Measurements from ENCODE around the gene AGPAT4.

- no peak for TF ChIP-seq CTCF (IDR thresholded peaks at IDR 0.05; ENCODE audit: extremely low read depth in 1 of 2, insufficient read depth in 1 of 2, low read depth in 1 of 2, low read length in 2 of 2)
- TF ChIP-seq POLR2A (IDR thresholded peaks at IDR 0.05; ENCODE audit: low read depth, low read length) = no peak
- TF ChIP-seq EZH2 (IDR thresholded peaks at IDR 0.05; ENCODE audit: borderline replicate concordance, low read depth, low read length, severe bottlenecking) = no peak
- TF ChIP-seq MAX (IDR thresholded peaks at IDR 0.05; ENCODE audit: insufficient read depth, insufficient read length) = no peak
- TF ChIP-seq GATA2 (IDR thresholded peaks at IDR 0.05; ENCODE audit: insufficient read depth, insufficient read length, low read depth, low read length) = no peak
- no peak for TF ChIP-seq POLR2AphosphoS5 (IDR thresholded peaks at IDR 0.05; ENCODE audit: insufficient read depth, low read depth, low read length)
- no peak for TF ChIP-seq MYC (IDR thresholded peaks at IDR 0.05; ENCODE audit: low read depth, low read length)
- TF ChIP-seq FOS (IDR thresholded peaks at IDR 0.05; ENCODE audit: borderline replicate concordance, insufficient read depth, low read length) = peak; percentile 36
These were observed 29.9 kb upstream of the AGPAT4 start for GRCh38 chr6:161303628-161304340.
